ENCODE measurements around the gene ADAMTSL3.

GRCh38 chr15:83612226-83612625 lies 41.7 kb upstream of the ADAMTSL3 start:
- TF ChIP-seq CTCF (conservative IDR thresholded peaks at IDR 0.05) (no peak), ZFX (IDR thresholded peaks at IDR 0.05) (no peak)

Measured in C4-2B (cell line).